ENCODE measurements around the gene GRAMD4.
A peak's percentile ranks its signal among the peaks of the same experiment; 100 is the strongest.

Gene GRAMD4

GRCh38 chr22:46583571-46583970 is 36.6 kb upstream of the GRAMD4 start:
- DNase-seq = no peak

GRCh38 chr22:46584081-46584921 is 35.9 kb upstream of the GRAMD4 start:
- no peak for DNase-seq

DNA sequence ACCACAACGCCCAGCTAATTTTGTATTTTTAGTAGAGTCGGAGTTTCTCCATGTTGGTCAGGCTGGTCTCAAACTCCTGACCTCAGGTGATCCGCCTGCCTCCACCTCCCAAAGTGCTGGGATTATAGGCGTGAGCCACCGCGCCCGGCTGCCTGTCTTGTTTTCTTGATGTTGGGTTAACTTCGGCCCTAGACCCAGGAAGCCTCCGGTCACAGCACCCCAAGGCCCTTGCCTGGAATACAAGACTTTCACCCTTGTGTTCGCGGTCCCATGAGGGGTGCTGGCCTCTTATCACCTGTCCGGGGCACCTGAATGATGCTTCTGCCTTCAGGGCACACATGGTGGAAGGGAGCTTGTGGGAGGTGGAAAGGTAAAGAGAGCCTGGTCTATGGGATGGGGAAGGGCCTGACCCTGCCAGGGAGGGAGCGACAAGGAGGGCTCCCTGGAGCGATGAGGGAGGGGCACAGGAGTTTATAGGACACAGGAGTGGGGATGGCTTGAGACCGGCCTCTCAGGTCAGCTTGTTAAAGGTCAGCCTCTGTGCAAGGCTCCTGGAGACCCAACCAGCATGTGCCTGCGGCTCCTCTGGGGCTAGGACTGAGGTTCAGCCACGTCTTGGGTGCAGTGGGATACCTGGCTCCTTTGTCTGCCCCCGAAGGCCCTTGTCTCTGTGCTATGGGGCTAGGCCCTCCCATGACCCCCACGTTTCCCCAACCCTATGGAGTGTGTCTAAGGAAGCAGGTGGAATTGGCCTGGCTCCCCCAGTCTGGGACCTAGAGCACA is 34.7 kb upstream of the GRAMD4 start:
- no peak for DNase-seq

DNA sequence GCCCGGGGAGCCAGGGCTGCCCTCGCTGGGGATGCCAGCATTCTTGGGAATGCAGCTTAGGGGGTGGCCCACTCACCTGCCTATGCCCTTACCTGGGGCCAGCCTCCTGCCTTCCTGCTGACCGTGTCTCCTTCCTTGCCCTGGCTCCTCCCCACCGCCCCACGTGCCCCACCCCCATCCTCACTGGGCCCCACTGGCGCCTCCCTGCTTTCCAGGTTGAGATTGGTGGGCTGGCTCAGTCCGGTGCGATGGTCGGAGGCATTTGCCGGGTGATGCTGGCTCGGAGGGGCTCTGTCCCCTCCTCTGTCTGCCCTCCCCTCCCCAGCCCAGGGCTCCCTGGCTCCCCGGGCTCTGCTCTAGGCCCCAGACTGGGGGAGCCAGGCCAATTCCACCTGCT is 34.1 kb upstream of the GRAMD4 start:
- DNase-seq = no peak

DNA sequence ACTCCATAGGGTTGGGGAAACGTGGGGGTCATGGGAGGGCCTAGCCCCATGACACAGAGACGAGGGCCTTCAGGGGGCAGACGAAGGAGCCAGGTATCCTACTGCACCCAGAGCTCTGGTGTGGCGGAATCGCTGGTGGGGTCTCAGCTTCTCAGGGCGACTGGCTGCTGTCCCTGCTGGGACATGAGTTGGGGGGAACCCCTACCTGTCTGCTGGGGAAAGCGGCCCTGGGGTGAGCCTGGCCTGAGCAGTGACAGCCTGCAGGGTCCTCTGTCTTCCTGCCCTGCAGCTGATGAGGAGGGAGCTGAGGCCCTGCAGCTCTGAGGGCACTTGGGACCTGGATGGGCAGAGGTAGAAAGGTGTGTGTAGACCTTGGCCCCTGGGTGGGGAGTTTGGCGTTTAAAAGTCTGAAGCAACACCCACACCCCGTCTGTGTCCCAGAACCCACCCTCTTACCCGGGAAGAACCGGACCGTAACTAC is 33.6 kb upstream of the GRAMD4 start:
- DNase-seq = no peak

DNA sequence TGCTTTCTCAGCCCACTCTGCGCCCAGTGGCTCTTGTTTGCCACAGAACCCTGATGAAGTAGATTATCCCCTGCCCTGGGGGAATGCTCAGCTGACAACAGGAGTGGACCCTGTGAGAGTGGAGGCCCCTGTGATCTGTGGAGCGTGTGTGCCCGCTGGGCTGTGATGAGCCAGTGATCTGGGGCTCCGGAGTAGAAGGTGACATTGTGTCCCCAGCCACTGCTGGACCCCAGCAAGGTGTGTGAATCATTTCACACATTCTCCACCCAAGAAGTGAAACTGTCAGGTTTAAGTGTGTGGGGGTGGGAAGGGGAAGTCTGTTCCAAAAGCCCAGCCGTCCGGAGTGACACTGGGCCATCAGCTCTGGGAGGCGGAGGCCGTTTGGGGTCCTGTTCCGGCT is 33.1 kb upstream of the GRAMD4 start:
- peak; percentile 38 for DNase-seq

DNA sequence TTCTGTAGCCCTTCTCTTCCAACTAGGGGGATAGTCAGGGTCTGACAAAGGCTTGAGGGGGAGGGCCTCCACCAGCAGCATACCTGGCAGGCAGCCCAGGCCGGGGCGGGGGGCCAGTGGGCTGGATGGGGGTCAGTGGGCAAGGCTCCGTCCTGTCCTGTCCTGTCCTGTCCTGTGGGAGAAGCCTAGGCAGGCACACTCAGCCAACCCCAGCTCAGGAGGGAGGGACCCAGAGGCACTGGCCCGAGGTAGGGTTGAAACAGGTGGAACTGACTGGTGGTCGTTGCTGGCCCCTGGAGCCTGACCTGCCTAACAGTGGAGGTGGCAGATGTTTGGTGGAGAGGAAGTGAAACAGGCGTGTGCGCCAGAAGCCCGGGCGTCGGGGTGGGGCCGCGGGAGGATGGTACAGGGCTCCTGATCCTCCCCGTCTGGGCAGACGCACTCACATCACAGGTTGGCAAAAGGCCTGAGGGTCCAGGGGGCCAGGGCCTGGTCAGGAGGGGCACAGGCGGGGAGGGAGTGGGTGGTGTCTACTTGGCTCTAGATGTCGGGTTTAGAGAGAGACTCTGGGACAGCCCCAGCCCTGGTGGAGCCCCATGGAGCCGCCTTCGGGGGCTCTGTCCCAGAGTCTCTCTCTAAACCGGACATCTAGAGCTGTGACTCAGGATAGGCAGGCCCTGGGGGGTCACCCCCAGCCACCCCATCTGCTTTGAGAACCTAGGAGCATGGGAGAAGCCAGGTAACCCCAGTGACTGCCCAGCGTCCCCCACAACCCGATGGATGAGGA is 32.5 kb upstream of the GRAMD4 start:
- DNase-seq = peak; percentile 82

DNA sequence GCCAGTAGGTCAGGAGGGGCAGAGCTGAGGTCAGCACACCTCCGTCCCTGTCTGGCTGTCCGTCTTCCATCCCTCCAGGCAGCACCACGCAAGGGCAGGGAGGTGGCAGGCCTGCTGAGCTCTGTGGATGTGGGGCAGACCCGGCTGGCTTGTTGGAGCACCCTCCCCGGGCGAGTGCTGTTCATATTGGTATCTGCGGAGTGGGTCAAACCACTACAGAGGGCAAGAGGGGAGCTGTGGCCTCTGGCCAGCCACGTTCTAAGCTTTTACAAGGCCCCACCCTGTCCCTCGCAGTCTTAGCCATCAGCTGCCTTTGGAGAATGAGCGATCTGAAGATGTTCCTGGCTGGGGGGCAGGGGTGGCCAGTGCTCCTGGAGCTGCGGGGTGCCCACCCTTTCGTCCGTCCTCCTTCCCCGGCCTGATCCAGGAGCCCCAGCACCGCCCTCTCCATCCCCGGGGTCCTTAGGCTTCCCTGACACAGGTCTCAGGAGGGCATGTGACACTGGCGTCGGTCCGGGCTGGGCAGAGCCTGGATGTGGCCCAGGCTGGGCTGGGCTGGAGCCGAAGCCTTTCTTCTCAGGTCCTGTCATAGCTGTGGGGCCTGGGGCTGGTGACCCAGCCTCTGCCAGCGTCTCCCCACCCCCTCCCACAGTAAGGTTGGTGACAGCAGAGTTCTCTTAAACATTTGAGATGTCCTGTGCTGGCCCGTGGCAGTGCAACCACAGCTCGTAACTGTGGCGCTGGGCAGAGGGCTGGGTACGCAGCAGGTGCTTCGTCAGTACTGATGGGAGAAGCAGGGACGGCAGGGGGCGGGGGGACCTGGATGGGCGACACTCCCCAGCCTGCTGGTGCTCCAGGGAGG is 31.7 kb upstream of the GRAMD4 start:
- DNase-seq = no peak

GRCh38 chr22:46589141-46589748 is 30.9 kb upstream of the GRAMD4 start:
- DNase-seq = no peak

DNA sequence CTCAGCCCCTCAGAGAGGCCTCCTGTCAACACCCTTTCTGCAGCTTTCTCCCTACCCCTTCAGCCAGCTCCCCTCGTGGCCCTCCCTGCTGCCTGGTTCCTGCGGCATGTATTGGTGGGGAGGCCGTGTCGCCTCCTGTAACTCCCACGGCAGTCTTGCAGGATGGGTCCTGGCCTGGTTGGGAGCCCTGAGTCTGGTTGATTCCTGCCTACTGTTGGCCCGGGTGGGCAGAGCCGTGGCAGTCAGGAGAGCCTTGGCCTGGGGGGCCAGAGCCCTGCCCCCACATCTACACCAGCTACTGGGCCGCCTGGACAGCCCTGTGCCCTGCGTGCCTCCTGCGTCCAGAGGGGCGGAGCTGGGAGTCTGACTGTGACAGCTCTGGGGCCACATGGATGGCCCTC is 30.3 kb upstream of the GRAMD4 start:
- no peak for DNase-seq

GRCh38 chr22:46590334-46590733 is 29.9 kb upstream of the GRAMD4 start:
- DNase-seq = no peak

- no peak for DNase-seq
Measured at GRCh38 chr22:46591930-46592329, 28.3 kb upstream of the GRAMD4 start.

- peak; percentile 43 for DNase-seq
Measured at GRCh38 chr22:46592390-46592872, 27.8 kb upstream of the GRAMD4 start.

DNA sequence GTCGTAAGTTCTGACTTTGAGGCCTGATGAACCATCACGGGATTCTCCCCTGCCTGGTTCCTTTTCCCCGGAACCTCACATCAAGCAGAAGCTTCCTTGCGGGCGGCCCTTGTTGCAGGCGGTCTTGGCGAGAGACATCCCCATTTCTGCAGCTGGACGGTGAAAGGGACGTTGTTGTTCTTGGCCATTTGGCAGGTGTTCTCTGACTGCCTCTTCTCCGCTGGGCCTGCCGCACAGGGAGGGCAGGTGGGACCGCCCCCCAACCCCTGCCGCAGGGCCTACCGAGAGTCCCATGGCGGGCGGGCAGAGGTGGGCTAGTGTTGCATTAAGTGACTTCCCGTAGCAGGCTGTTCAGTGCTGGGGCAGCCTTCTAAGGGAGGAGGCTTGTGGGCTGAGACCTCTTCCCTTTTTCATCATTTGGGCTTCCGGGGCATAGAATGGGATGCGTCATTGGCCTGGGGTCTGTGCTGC is 26.9 kb upstream of the GRAMD4 start:
- peak; percentile 73 for DNase-seq

- DNase-seq = no peak
Measured at GRCh38 chr22:46593996-46594946, 25.9 kb upstream of the GRAMD4 start.

DNA sequence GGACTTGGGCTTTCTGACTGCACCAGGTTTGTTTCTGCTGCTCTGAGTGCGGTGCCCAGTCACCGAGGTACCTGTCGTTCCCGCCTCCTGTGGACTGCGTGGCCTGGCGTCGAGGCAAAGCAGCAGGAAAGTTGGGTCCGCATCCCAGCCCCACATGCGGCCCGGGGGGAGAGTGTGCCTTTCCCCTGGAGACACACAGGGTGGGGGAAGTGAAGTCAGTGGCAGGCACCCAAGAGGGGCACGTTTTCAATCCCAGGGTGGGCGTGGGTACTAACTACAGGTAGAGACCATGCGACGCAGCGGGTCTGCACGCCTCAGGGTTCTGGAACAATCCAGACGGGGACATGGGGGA is 25.3 kb upstream of the GRAMD4 start:
- no peak for DNase-seq

DNA sequence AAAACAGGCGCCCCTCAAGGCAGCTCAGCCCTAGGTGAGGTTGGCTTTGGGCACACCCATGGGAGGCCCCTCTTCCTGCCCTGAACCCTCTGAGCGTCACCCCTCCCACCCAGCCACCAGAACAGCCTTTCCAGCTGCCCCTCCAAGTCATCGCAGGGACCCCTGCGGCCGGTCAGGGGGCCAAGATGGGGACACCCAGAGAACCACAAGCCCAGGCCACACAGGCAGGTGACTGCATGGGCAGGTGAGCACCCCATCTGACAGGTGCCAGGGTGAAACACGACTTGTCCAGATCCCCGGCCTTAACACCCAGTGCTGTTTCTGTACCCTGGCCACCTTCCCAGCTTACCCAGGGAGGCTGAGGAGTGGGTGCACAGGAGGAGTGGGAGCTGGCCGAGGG is 24.6 kb upstream of the GRAMD4 start:
- no peak for DNase-seq

- DNase-seq = no peak
Measured at GRCh38 chr22:46596032-46596441, 24.1 kb upstream of the GRAMD4 start.

- DNase-seq = no peak
Measured at GRCh38 chr22:46596819-46597218, 23.4 kb upstream of the GRAMD4 start.

DNA sequence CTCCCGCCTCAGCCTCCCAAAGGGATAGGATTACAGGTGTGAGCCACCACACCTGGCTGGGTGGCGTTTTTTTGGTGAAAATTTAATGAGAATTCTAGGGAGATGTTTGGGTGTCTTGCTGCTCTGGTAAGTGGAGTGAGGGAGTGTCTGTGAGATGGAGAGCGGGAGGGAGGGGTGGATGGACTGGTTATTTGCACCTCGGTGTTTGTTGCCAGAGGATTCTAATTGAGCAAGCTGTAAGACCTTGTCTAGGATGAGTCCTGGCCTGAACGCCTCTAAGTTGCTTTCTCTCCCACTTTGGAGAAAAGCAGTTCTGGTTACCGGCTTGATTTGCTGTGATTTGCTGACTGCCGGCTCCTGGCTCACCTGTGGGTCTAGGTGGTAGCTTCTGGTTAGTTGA is 22.0 kb upstream of the GRAMD4 start:
- no peak for DNase-seq
